HG03139 (cell line): ENCODE data around the gene ADAM30.

ENCODE experiments used
- ATAC-seq: cut with Tn5 transposase; IDR thresholded peaks from one replicate; pipeline ENCODE4 v1.9.1; 2021; ENCODE audit not compliant: unreplicated experiment

ADAM30 gene

GRCh38 chr1:119909890-119910596 is 13.7 kb upstream of the ADAM30 start:
- no peak for ATAC-seq

- no peak for ATAC-seq
These were observed 12.3 kb upstream of the ADAM30 start for GRCh38 chr1:119908661-119909060.

- no peak for ATAC-seq
These were observed 10.8 kb upstream of the ADAM30 start for GRCh38 chr1:119906927-119907652.

- no peak for ATAC-seq
These were observed 7.1 kb upstream of the ADAM30 start for GRCh38 chr1:119903443-119903835.

GRCh38 chr1:119902775-119903442 is 6.6 kb upstream of the ADAM30 start:
- no peak for ATAC-seq

GRCh38 chr1:119898981-119899720 is 2.8 kb upstream of the ADAM30 start:
- ATAC-seq, result no peak

GRCh38 chr1:119898530-119898929 is 2.2 kb upstream of the ADAM30 start:
- ATAC-seq, result no peak

- no peak for ATAC-seq
These were observed 1.2 kb downstream of the ADAM30 start for GRCh38 chr1:119895102-119895501.

GRCh38 chr1:119893827-119894700 is 2.3 kb downstream of the ADAM30 start:
- no peak for ATAC-seq

GRCh38 chr1:119893238-119893791 is 3.0 kb downstream of the ADAM30 start:
- ATAC-seq, result no peak

- no peak for ATAC-seq
These were observed 4.9 kb downstream of the ADAM30 start for GRCh38 chr1:119891386-119891785.

GRCh38 chr1:119888476-119888875 is 7.8 kb downstream of the ADAM30 start:
- no peak for ATAC-seq

- no peak for ATAC-seq
These were observed 8.9 kb downstream of the ADAM30 start for GRCh38 chr1:119887427-119887826.

- no peak for ATAC-seq
These were observed 10.2 kb downstream of the ADAM30 start for GRCh38 chr1:119885903-119886783.

- ATAC-seq, result no peak
These were observed 11.6 kb downstream of the ADAM30 start for GRCh38 chr1:119884711-119885110.

GRCh38 chr1:119883826-119884225 is 12.5 kb downstream of the ADAM30 start:
- ATAC-seq, result no peak

- no peak for ATAC-seq
These were observed 13.9 kb downstream of the ADAM30 start for GRCh38 chr1:119882132-119883049.
